A549 treated with CORT108297 at 1 μM for 4 hours (cell line): Measurements from ENCODE around the gene ZNF816. TPM values are rescaled to one million over a fixed set of nuclear protein-coding genes. Genes with fewer than 3 reads are reported as not detected.

Source experiments
- total RNA-seq: library from RNA; stranded (reverse); fragments of 200-300 nt; extraction: Qiagen RNA extraction; gene quantifications from 5 replicates; pipeline ENCODE4 v1.2.3, GENCODE V29; 2022

ZNF816 gene
- total RNA-seq: 0.05 to 0.15 TPM (median 0.06 TPM) in 3 of 5 replicates, not detected in the others

GRCh38 chr19:52962394-52963246, at the start of gene ZNF816:
Gene ZNF816, minus strand, starts transcription at chr19:52962881. Its CDS starts 6,792 bp downstream, at chr19:52956089.

DNA sequence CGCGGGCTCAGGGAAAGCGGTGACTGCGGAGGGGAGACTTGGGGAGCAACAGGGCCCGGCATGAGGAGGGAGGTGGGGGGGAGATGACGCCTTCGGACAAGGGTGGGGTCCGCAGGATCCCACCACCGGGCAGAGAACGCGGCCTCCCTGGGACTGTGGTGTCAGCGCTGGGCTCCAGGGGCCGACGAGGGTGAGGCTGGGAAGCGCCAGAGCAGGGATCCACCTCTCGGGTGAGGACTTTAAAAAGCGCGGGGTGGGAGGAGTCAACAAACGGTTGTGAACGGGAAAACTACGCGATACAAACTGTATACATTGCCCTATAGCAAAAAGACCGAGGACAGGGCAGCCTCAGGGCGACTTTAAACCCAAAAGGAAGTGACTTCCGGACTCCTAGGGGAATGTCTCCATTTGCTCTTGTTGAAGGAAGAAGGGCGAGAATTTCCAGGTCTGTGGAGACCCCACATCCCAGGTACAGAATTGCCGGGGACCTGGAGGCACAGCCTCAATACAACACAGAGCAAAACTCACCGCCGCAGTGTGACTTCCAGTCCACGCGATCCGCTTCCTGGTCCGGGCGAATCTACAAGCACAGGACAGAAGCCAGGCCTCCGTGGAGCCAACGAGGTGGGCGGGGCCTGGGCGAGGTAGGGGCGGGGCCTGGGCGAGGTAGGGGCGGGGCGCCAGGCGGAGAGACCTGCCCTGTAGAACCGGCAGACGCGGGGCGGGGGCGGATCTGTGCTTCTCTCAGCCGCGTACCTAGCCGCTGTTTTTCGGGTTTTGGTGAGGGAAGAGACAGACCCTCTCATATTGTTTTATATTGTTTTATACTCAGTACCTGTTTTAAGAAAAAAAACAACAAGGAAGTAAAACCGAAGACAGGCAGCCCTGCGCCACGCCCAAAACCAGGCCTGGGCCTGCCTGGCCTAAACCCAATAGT, 39.6 kb downstream of the ZNF816 start, which contains the start of gene ZNF888:
Gene ZNF888 (minus strand): TSS at position 588 of the 937 bp plus-strand sequence. CDS start 5,555 bp downstream, outside the sequence.

Other genes starting within 250 kb of the ZNF816 start
- 2.1 to 5.1 TPM (median 2.5 TPM) in 5 replicates for gene ZNF611, start 227.8 kb downstream of the ZNF816 start, total RNA-seq
- gene ZNF600, start 176.1 kb downstream of the ZNF816 start, total RNA-seq: 0.14 to 0.26 TPM (median 0.18 TPM) in 5 replicates
- 0.30 to 1.3 TPM (median 1.1 TPM) in 5 replicates for gene ZNF28, start 141.2 kb downstream of the ZNF816 start, total RNA-seq
- gene ZNF468, start 105.3 kb downstream of the ZNF816 start, total RNA-seq: 0.49 to 0.75 TPM (median 0.61 TPM) in 5 replicates
- not detected in 5 replicates for gene ZNF320, start 65.2 kb downstream of the ZNF816 start, total RNA-seq
- not detected in 5 replicates for gene ZNF888, start 39.5 kb downstream of the ZNF816 start, total RNA-seq
- gene ERVV-1, start 51.0 kb upstream of the ZNF816 start, total RNA-seq: 0.05 TPM in 1 of 5 replicates, not detected in the others
- not detected in 5 replicates for gene ERVV-2, start 81.9 kb upstream of the ZNF816 start, total RNA-seq
- gene ZNF160, start 140.5 kb upstream of the ZNF816 start, total RNA-seq: 7.6 to 8.9 TPM (median 8.7 TPM) in 5 replicates
- gene ZNF415, start 170.0 kb upstream of the ZNF816 start, total RNA-seq: not detected in 5 replicates
- gene ZNF347, start 196.2 kb upstream of the ZNF816 start, total RNA-seq: not detected in 5 replicates
- not detected in 5 replicates for gene ZNF665, start 230.5 kb upstream of the ZNF816 start, total RNA-seq